Tibial artery (tissue), 4 donors: ENCODE data around the gene MGA.

Source experiments
- DNase-seq, 2 donors: peaks; one replicate each; pipeline ENCODE4 v3.0.0-alpha.2; 2019
- H3K27ac ChIP-seq, 2 donors: fragments of 200-600 bp; sonication (generic) in 1 of 2; 1 replicate in 1 of 2; 2 replicates in 1 of 2; pipeline ENCODE4 v1.5.1; 2018 to 2019; ENCODE audit warnings: mild to moderate bottlenecking in 1 of 2
- H3K27me3 ChIP-seq, 2 donors: fragments of 200-600 bp; sonication (generic) in 1 of 2; one replicate each; pipeline versions ENCODE4 v1.5.1 to v1.6.0; 2016 to 2019
- H3K36me3 ChIP-seq, 3 donors: fragments of 200-600 bp; sonication (generic) in 2 of 3; one replicate each; pipeline ENCODE4 v1.5.1; 2016 to 2019; ENCODE audit warnings: mild to moderate bottlenecking in 2 of 3
- H3K4me1 ChIP-seq, 4 donors: fragments of 200-600 bp; sonication (generic) in 2 of 4; 1 replicate in 3 of 4; 2 replicates in 1 of 4; pipeline ENCODE4 v1.5.1; 2016 to 2019
- H3K4me3 ChIP-seq, 2 donors: fragments of 200-600 bp; sonication (generic) in 1 of 2; 1 replicate in 1 of 2; 2 replicates in 1 of 2; pipeline ENCODE4 v1.5.1; 2018 to 2019; ENCODE audit warnings: mild to moderate bottlenecking in 2 of 2
- H3K9me3 ChIP-seq, 3 donors: fragments of 200-600 bp; sonication (generic) in 1 of 3; one replicate each; pipeline ENCODE4 v1.5.1; 2016 to 2019
- intact Hi-C: fragments of 100-400 bp; cut with DNase I; formaldehyde crosslinking; loops from one replicate; pipeline ENCODE4 v1.15.0; 2023; ENCODE audit warnings: low total_unique reads
- TF ChIP-seq, protein P1 (sequence below), 2 experiments: fragments of 200-600 bp in 1 of 2; fragments of 450-650 bp in 1 of 2; IDR thresholded peaks; one replicate each; pipeline ENCODE4 v1.5.1; 2017 to 2019; ENCODE audit warnings: antibody characterized with exemption in 2 of 2, mild to moderate bottlenecking in 1 of 2, moderate library complexity in 1 of 2

The MGA gene

DNA sequence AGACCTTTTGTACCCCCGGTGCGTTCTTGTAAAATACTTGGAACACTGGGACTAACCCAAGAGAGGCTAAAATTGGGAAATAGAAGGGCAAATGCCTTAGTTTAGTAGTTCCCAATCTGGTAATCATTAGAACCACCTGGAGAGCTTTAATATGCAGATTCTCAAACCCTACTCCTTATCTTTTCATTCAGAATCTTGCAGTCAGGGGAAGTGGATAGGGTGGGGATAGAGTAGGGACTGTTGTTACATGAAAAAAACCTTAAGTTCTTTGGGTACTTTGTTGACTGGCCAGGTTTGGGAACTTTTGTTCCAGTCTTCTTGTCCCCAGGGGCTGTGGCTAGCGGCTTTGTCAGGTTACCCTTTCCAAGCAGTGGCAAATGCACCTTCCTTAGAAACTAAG, 130.0 kb downstream of the MGA start:
- intact Hi-C loops = no loop called here
- no peaks in the 10 kb centered on the region for H3K9me3 ChIP-seq
- no peak for DNase-seq
- H3K27ac ChIP-seq = peak overlapping the region in 1 of 2 donors; percentile 29
- no peaks in the 10 kb centered on the region for H3K27me3 ChIP-seq
- TF ChIP-seq, protein P1, sequence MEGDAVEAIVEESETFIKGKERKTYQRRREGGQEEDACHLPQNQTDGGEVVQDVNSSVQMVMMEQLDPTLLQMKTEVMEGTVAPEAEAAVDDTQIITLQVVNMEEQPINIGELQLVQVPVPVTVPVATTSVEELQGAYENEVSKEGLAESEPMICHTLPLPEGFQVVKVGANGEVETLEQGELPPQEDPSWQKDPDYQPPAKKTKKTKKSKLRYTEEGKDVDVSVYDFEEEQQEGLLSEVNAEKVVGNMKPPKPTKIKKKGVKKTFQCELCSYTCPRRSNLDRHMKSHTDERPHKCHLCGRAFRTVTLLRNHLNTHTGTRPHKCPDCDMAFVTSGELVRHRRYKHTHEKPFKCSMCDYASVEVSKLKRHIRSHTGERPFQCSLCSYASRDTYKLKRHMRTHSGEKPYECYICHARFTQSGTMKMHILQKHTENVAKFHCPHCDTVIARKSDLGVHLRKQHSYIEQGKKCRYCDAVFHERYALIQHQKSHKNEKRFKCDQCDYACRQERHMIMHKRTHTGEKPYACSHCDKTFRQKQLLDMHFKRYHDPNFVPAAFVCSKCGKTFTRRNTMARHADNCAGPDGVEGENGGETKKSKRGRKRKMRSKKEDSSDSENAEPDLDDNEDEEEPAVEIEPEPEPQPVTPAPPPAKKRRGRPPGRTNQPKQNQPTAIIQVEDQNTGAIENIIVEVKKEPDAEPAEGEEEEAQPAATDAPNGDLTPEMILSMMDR (IDR thresholded peaks at IDR 0.05) = no peak
- peaks cover 0 to 45% (median 20%) of the 10 kb centered on the region in 4 donors for H3K4me1 ChIP-seq
- H3K4me3 ChIP-seq = no peak overlapping the region
- no peaks in the 10 kb centered on the region for H3K36me3 ChIP-seq

DNA sequence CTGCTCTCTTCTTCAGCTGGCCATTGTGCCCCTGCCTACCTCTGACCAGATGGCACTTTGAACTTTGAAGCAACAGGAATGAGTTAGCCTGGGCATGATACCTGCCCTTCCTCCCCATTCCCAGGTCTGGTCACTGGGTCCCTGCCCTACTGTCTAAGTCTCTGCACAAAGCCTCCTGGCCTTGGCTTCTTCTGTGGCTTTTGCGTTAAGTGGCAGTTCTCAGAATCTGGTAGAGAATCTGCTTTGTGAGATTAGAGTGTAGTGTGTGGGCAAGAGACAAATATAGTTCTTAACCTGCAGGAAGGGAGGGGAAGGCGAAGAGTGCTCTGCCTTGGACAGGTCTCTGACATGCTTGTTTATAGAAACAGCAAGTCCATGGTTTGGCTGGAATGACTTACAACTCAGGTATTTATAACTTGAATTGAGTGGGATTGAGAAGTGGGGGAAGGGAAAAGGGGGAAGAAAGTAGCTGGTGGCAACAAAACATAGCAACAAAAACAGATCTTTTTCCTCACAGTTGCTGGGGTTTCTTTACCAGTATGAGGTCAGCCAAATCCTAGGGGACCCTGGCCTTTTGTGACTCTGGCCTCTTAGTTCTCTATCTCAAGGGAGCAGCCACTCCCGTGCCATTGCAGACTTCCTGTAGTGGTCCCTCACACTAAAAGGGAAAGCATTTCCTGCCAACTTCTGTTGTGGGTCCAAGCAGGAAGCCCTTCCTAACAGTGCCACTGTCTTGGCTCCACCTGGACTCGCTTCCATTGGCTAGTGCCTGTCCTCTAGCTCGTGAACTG, 130.7 kb downstream of the MGA start:
- H3K27me3 ChIP-seq = no peaks in the 10 kb centered on the region
- H3K36me3 ChIP-seq = no peaks in the 10 kb centered on the region
- TF ChIP-seq, protein P1 (IDR thresholded peaks at IDR 0.05) = no peak
- intact Hi-C loops = no loop called here
- H3K4me1 ChIP-seq = peaks cover 0 to 52% (median 23%) of the 10 kb centered on the region in 4 donors
- H3K4me3 ChIP-seq = no peak overlapping the region
- DNase-seq = no peak
- peak overlapping the region in 1 of 2 donors; percentile 29 for H3K27ac ChIP-seq
- H3K9me3 ChIP-seq = no peaks in the 10 kb centered on the region

DNA sequence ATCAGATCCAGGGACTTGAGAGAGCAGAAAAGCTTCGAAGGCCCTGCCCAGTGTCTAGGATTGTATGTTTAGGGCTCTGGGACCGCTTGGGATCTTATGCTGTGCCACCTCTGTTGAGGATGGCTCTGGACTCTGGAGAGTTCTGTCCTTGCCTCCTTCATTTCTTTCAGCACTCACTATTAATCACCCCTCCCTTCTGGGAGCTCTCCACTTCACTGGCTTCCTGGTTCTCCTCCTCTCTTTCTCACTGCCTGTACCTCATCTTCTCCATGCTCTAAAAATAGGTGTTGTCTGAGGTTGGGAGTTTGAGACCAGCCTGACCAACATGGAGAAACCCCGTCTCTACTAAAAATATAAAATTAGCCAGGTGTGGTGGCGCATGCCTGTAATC, 131.3 kb downstream of the MGA start:
- Histone ChIP-seq H3K4me3 (no peak overlapping the region), H3K9me3 (no peaks in the 10 kb centered on the region), H3K36me3 (no peaks in the 10 kb centered on the region), H3K4me1 (peaks cover 0 to 58% (median 27%) of the 10 kb centered on the region in 4 donors), H3K27ac (no peak overlapping the region), H3K27me3 (no peaks in the 10 kb centered on the region)
- intact Hi-C loops = no loop called here
- TF ChIP-seq, protein P1 (IDR thresholded peaks at IDR 0.05) = no peak
- DNase-seq = no peak

DNA sequence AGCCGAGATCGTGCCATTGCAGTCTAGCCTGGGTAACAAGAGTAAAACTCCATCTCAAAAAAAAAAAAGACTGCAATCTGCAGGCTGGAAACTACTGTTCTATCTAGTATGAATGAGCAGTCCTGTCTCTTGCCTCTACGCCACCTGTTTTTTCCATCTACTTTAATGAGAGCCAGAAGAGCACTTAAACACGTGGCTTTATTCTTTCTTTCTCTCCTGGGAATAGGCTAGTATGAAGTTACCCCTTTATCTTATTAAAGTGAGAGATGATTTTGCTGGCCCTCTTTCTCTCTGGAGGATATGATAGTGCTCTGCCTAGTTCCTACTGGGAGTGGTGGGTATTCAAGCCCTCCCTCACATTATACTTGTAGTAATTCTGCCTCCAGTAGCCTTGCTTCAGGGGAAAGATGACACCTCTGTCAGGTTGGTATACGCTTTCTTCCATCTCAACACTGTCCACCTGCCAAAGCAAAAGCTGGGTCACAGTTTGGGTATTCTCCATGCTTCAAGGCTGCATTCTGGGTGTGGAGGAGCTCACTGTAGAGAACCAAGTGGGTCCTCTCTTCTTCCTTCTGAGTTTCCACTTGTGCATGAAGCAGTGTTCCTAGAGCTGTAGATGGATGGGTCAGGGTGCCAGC, 131.9 kb downstream of the MGA start:
- Histone ChIP-seq H3K27me3 (no peaks in the 10 kb centered on the region), H3K36me3 (no peaks in the 10 kb centered on the region), H3K27ac (no peak overlapping the region), H3K4me3 (no peak overlapping the region), H3K4me1 (peaks cover 0 to 64% (median 32%) of the 10 kb centered on the region in 4 donors), H3K9me3 (no peaks in the 10 kb centered on the region)
- no peak for DNase-seq
- intact Hi-C loops = no loop called here
- TF ChIP-seq, protein P1 (IDR thresholded peaks at IDR 0.05) = no peak

DNA sequence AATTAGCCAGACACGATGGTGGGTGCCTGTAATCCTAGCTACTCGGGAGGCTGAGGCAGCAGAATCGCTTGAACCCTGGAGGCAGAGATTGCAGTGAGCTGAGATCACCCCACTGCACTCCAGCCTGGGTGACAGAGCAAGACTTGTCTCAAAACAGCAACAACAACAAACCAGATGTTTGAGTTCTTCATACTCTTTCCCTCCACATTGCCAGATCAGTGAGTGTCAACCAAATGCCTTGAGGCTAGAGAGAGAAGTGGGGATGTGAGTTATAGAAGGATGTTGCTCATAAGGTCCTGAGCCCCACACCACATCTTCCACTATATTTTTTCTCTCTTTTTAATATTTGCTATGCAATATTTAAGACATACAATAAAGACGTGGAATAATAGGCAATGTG, 133.9 kb downstream of the MGA start:
- Histone ChIP-seq H3K4me3 (no peak overlapping the region), H3K4me1 (peaks cover 0 to 57% (median 30%) of the 10 kb centered on the region in 4 donors), H3K27me3 (no peaks in the 10 kb centered on the region), H3K27ac (no peak overlapping the region), H3K36me3 (no peaks in the 10 kb centered on the region), H3K9me3 (no peaks in the 10 kb centered on the region)
- intact Hi-C loops = no loop called here
- DNase-seq = no peak
- TF ChIP-seq, protein P1 (IDR thresholded peaks at IDR 0.05) = no peak
